CD14-positive monocyte (primary cell): Measurements from ENCODE around the gene ERBB4. TPM values are rescaled to one million over a fixed set of nuclear protein-coding genes. Genes with fewer than 3 reads are reported as not detected.

Experiments used
- DNase-seq, 3 donors: peaks; one replicate each; pipeline ENCODE4 v3.0.0-alpha.2; 2011 to 2022
- H2AFZ ChIP-seq: 2 replicates; pipeline ENCODE4 v1.6.0; 2012; ENCODE audit warnings: mild to moderate bottlenecking, low read depth, low read length, inconsistent platforms; ENCODE audit not compliant: insufficient read depth, poor library complexity, severe bottlenecking
- H3K27ac ChIP-seq, 2 donors: 1 replicate in 1 of 2; 2 replicates in 1 of 2; pipeline ENCODE4 v1.5.1; 2012 to 2013; ENCODE audit warnings: low read length in 2 of 2, control low read depth in 1 of 2, inconsistent platforms in 1 of 2, low read depth in 1 of 2, mild to moderate bottlenecking in 1 of 2
- H3K27me3 ChIP-seq, 2 donors: one replicate each; pipeline versions ENCODE4 v1.6.0 to v1.6.1; 2011 to 2013; ENCODE audit warnings: low read length in 2 of 2; ENCODE audit not compliant: control insufficient read depth in 2 of 2, insufficient read depth in 2 of 2
- H3K36me3 ChIP-seq, 2 donors: replicated peaks in 1 of 2; 1 replicate in 1 of 2; 2 replicates in 1 of 2; pipeline versions ENCODE4 v1.5.1 to v1.6.1; 2012 to 2013; ENCODE audit warnings: low read length in 2 of 2, control low read depth in 1 of 2, inconsistent platforms in 1 of 2, mild to moderate bottlenecking in 1 of 2; ENCODE audit not compliant: insufficient read depth in 2 of 2, control insufficient read depth in 1 of 2
- H3K4me1 ChIP-seq, 2 donors: 1 replicate in 1 of 2; 2 replicates in 1 of 2; pipeline versions ENCODE4 v1.5.1 to v1.6.1; 2012 to 2013; ENCODE audit warnings: low read length in 2 of 2, control low read depth in 1 of 2, inconsistent platforms in 1 of 2, mild to moderate bottlenecking in 1 of 2, moderate library complexity in 1 of 2; ENCODE audit not compliant: insufficient read depth in 2 of 2, control insufficient read depth in 1 of 2
- H3K4me2 ChIP-seq: replicated peaks from 2 replicates; pipeline ENCODE3; 2012; ENCODE audit warnings: low read length, moderate library complexity, mild to moderate bottlenecking; ENCODE audit not compliant: poor library complexity, severe bottlenecking; ENCODE audit errors: extremely low read depth
- H3K4me3 ChIP-seq, 3 experiments: fragments of 200-600 bp in 1 of 3; sonication (generic) in 1 of 3; replicated peaks in 1 of 3; 1 replicate in 2 of 3; 2 replicates in 1 of 3; pipeline ENCODE4 v1.5.1; 2011 to 2013; ENCODE audit warnings: low read length in 3 of 3, mild to moderate bottlenecking in 3 of 3, control low read depth in 2 of 3, low read depth in 2 of 3, inconsistent platforms in 1 of 3, moderate library complexity in 1 of 3
- H3K79me2 ChIP-seq: 2 replicates; pipeline ENCODE4 v1.6.0; 2012; ENCODE audit warnings: mild to moderate bottlenecking, control low read depth, inconsistent platforms, low read length, moderate library complexity; ENCODE audit not compliant: insufficient read depth
- H3K9ac ChIP-seq: 2 replicates; pipeline ENCODE4 v1.6.0; 2017; ENCODE audit warnings: low read length, mild to moderate bottlenecking; ENCODE audit not compliant: insufficient read depth, poor library complexity, severe bottlenecking
- H3K9me3 ChIP-seq, 2 donors: replicated peaks in 1 of 2; 1 replicate in 1 of 2; 2 replicates in 1 of 2; pipeline versions ENCODE4 v1.5.1 to v1.6.1; 2012 to 2013; ENCODE audit warnings: low read length in 2 of 2, control low read depth in 1 of 2; ENCODE audit not compliant: control insufficient read depth in 1 of 2, insufficient read depth in 1 of 2
- H4K20me1 ChIP-seq: 2 replicates; pipeline ENCODE4 v1.6.0; 2012; ENCODE audit warnings: mild to moderate bottlenecking, low read length, control low read depth, moderate library complexity; ENCODE audit not compliant: insufficient read depth
- H3K27ac Mint-ChIP-seq, 7 donors: one replicate each; pipeline ENCODE4 v1.8.0; 2020; ENCODE audit warnings: mild to moderate bottlenecking in 7 of 7, mixed read lengths in 7 of 7, moderate library complexity in 6 of 7, inconsistent platforms in 2 of 7
- H3K27me3 Mint-ChIP-seq, 3 donors: one replicate each; pipeline ENCODE4 v1.8.0; 2021 to 2022; ENCODE audit warnings: low read depth in 3 of 3, mild to moderate bottlenecking in 3 of 3, mixed read lengths in 3 of 3, moderate library complexity in 3 of 3, inconsistent platforms in 1 of 3
- H3K36me3 Mint-ChIP-seq, 2 donors: one replicate each; pipeline ENCODE4 v1.8.0; 2020; ENCODE audit warnings: mixed read lengths in 2 of 2, inconsistent platforms in 1 of 2, mild to moderate bottlenecking in 1 of 2
- H3K4me1 Mint-ChIP-seq: one replicate; pipeline ENCODE4 v1.8.0; 2020; ENCODE audit warnings: mild to moderate bottlenecking, mixed read lengths
- H3K4me3 Mint-ChIP-seq, 2 donors: one replicate each; pipeline ENCODE4 v1.8.0; 2020; ENCODE audit warnings: mild to moderate bottlenecking in 2 of 2, mixed read lengths in 2 of 2, moderate library complexity in 1 of 2
- H3K9me3 Mint-ChIP-seq, 7 donors: one replicate each; pipeline ENCODE4 v1.8.0; 2020 to 2022; ENCODE audit warnings: mixed read lengths in 7 of 7, mild to moderate bottlenecking in 6 of 7, moderate library complexity in 6 of 7, inconsistent platforms in 2 of 7
- WGBS: methylation state at CpG from one replicate; pipeline ENCODE4 v1.1.5; 2013; ENCODE audit warnings: missing lambda C conversion rate; ENCODE audit not compliant: insufficient coverage; 5-methylcytosine and 5-hydroxymethylcytosine counted together
- intact Hi-C, 2 donors: fragments of 100-400 bp; cut with micrococcal nuclease; formaldehyde crosslinking; loops; one replicate each; pipeline versions ENCODE4 v1.15.0 to v1.15.1; 2023
- polyA plus RNA-seq, 3 donors: library from polyadenylated mRNA; depleted of rRNA in 1 of 3; unstranded in 2 of 3; stranded (reverse) in 1 of 3; fragments of 300-500 nt in 2 of 3; fragments of >200 nt in 1 of 3; fragmentation: Illumina TruSeq in 2 of 3; gene quantifications; 1 replicate in 2 of 3; 2 replicates in 1 of 3; pipeline ENCODE4 v1.2.3, GENCODE V29; 2012 to 2021
- TF ChIP-seq, protein P1 (sequence below): fragments of 200-600 bp; IDR thresholded peaks from one replicate; pipeline ENCODE4 v1.8.0; 2022; ENCODE audit warnings: antibody characterized with exemption, mild to moderate bottlenecking

ERBB4 gene
- polyA plus RNA-seq, 3 donors, result not detected

GRCh38 chr2:211631503-211631902, 907.1 kb downstream of the ERBB4 start:
- Histone ChIP-seq H3K36me3 (no peaks in the 10 kb centered on the region), H3K9me3 (no peaks in the 10 kb centered on the region), H3K4me1 (no peaks in the 10 kb centered on the region), H3K27ac (no peak overlapping the region), H3K4me2 (no peak overlapping the region), H3K4me3 (no peak overlapping the region), H2AFZ (no peak overlapping the region), H3K9ac (no peak overlapping the region), H3K79me2 (no peaks in the 10 kb centered on the region), H4K20me1 (no peaks in the 10 kb centered on the region), H3K27me3 (no peaks in the 10 kb centered on the region)
- intact Hi-C loops, result no loop called here
- Mint-ChIP-seq H3K9me3 (peaks cover 0 to 6% (median 0%) of the 10 kb centered on the region in 7 donors), H3K4me3 (no peak overlapping the region), H3K27me3 (no peaks in the 10 kb centered on the region), H3K36me3 (no peaks in the 10 kb centered on the region), H3K27ac (no peak overlapping the region), H3K4me1 (no peaks in the 10 kb centered on the region)
- TF ChIP-seq, protein P1, sequence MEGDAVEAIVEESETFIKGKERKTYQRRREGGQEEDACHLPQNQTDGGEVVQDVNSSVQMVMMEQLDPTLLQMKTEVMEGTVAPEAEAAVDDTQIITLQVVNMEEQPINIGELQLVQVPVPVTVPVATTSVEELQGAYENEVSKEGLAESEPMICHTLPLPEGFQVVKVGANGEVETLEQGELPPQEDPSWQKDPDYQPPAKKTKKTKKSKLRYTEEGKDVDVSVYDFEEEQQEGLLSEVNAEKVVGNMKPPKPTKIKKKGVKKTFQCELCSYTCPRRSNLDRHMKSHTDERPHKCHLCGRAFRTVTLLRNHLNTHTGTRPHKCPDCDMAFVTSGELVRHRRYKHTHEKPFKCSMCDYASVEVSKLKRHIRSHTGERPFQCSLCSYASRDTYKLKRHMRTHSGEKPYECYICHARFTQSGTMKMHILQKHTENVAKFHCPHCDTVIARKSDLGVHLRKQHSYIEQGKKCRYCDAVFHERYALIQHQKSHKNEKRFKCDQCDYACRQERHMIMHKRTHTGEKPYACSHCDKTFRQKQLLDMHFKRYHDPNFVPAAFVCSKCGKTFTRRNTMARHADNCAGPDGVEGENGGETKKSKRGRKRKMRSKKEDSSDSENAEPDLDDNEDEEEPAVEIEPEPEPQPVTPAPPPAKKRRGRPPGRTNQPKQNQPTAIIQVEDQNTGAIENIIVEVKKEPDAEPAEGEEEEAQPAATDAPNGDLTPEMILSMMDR, result no peak
- WGBS, result no CpG with 5 or more reads among the region's 1 CpG
- DNase-seq, result no peak

DNA sequence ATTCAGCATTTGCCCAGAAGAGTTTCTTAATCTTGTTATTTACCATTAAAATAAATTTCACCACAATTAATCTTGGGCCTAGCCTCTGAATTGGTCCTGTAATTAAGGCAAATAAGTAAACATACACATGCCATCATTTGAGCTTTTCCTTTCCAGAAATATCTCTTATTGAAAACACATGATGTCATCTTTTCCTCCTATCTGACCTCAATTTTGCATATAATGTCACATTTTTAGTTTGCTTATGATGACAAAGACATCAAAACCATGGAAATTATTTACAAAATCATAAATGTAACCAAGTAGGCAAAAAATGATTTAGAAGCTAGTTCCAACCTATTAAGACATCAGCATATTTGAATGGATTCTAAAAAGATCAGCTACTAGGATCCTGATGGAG, 915.5 kb downstream of the ERBB4 start:
- Mint-ChIP-seq H3K4me3 (no peak overlapping the region), H3K27ac (no peak overlapping the region), H3K4me1 (no peaks in the 10 kb centered on the region), H3K9me3 (peaks cover 0 to 3% (median 0%) of the 10 kb centered on the region in 7 donors), H3K27me3 (no peaks in the 10 kb centered on the region), H3K36me3 (no peaks in the 10 kb centered on the region)
- Histone ChIP-seq H3K9me3 (no peaks in the 10 kb centered on the region), H2AFZ (no peak overlapping the region), H3K4me3 (no peak overlapping the region), H3K4me1 (no peaks in the 10 kb centered on the region), H3K9ac (no peak overlapping the region), H3K36me3 (no peaks in the 10 kb centered on the region), H3K4me2 (no peak overlapping the region), H3K27me3 (no peaks in the 10 kb centered on the region), H3K79me2 (no peaks in the 10 kb centered on the region), H3K27ac (no peak overlapping the region), H4K20me1 (no peaks in the 10 kb centered on the region)
- DNase-seq, result no peak
- TF ChIP-seq, protein P1, result no peak
- intact Hi-C loops, result no loop called here
